HCT116 (cell line): Measurements from ENCODE around the gene PREB. TPM values are rescaled to one million over a fixed set of nuclear protein-coding genes. Genes with fewer than 3 reads are reported as not detected.

Experiments
- ATAC-seq: fragments of 200-7000 bp; cut with Tn5 transposase; 2 replicates; pipeline ENCODE4 v1.9.1; 2020; ENCODE audit warnings: mild to moderate bottlenecking, moderate library complexity
- Bru-seq: library from RNA; stranded (reverse); fragments of 400-500 nt; gene quantifications from one replicate; lab custom pipeline; 2021; lab: Mats Ljungman, UMichigan
- BruChase-seq, 2 experiments: library from RNA; stranded (reverse); fragments of 400-500 nt; gene quantifications; one replicate each; lab custom pipeline; 2021; lab: Mats Ljungman, UMichigan
- BruUV-seq: library from RNA; stranded (reverse); fragments of 400-500 nt; replicated peaks from 2 replicates; lab custom pipeline; 2021; lab: Mats Ljungman, UMichigan
- CTCF ChIA-PET: fragments of 300-600 bp; sonication (Branson Sonifier 250); formaldehyde crosslinking; loops from one replicate; lab custom pipeline; 2021; ENCODE audit warnings: antibody characterized with exemption; lab: Charles Lee
- POLR2A ChIA-PET: fragments of 300-600, 350-600 bp; sonication (Branson Sonifier 250); formaldehyde crosslinking; loops from one replicate; lab custom pipeline; 2021; ENCODE audit warnings: antibody characterized with exemption; lab: Charles Lee
- RAD21 ChIA-PET, 2 experiments: fragments of 300-600 bp; sonication (Branson Sonifier 250); formaldehyde crosslinking; loops; one replicate each; lab custom pipeline; 2023; ENCODE audit warnings: low total read pairs in 2 of 2; ENCODE audit not compliant: uncharacterized antibody in 2 of 2, unreplicated experiment in 2 of 2, low non-redundant PET in 1 of 2; lab: Charles Lee
- DNase-seq: peaks from one replicate; pipeline ENCODE4 v3.0.0-alpha.2; 2010; ENCODE audit warnings: low read depth, low spot score
- H2AFZ ChIP-seq: fragments of 200-600 bp; shearing (Covaris generic), sonication (generic); 2 replicates; pipeline ENCODE4 v1.6.1; 2017; ENCODE audit warnings: low read depth, mixed run types, mixed read lengths, antibody characterized with exemption, low read length; ENCODE audit not compliant: poor library complexity, severe bottlenecking
- H3K27ac ChIP-seq: 2 replicates; pipeline ENCODE4 v1.5.1; 2012; ENCODE audit warnings: low read depth, low read length
- H3K27me3 ChIP-seq: fragments of 200-600 bp; sonication (generic); 2 replicates; pipeline ENCODE4 v1.6.1; 2016; ENCODE audit warnings: mixed run types, low read length, mixed read lengths; ENCODE audit not compliant: insufficient read depth
- H3K36me3 ChIP-seq, 2 experiments: fragments of 200-500 bp in 1 of 2; fragments of 200-600 bp in 1 of 2; sonication (Bioruptor generic) in 1 of 2; sonication (generic) in 1 of 2; 2 replicates each; pipeline versions ENCODE4 v1.5.1 to v1.6.1; 2014 to 2016; ENCODE audit warnings: low read length in 2 of 2, inconsistent platforms in 1 of 2, mixed read lengths in 1 of 2, mixed run types in 1 of 2; ENCODE audit not compliant: insufficient read depth in 2 of 2, control insufficient read depth in 1 of 2
- H3K4me1 ChIP-seq, 2 experiments: fragments of 200-600 bp in 1 of 2; sonication (generic) in 1 of 2; 2 replicates each; pipeline versions ENCODE4 v1.5.1 to v1.6.1; 2012 to 2017; ENCODE audit warnings: low read length in 2 of 2, inconsistent platforms in 1 of 2, mild to moderate bottlenecking in 1 of 2, mixed read lengths in 1 of 2, mixed run types in 1 of 2, moderate library complexity in 1 of 2; ENCODE audit not compliant: insufficient read depth in 2 of 2, control insufficient read depth in 1 of 2
- H3K4me2 ChIP-seq: fragments of 200-600 bp; sonication (generic); 2 replicates; pipeline ENCODE4 v1.6.1; 2017; ENCODE audit warnings: mixed run types, low read length, mixed read lengths
- H3K4me3 ChIP-seq, 2 experiments: fragments of 200-600 bp in 1 of 2; sonication (generic) in 1 of 2; replicated peaks in 1 of 2; 2 replicates each; pipeline ENCODE4 v1.5.1; 2011 to 2016; ENCODE audit warnings: low read length in 2 of 2, control low read depth in 1 of 2, low read depth in 1 of 2, mild to moderate bottlenecking in 1 of 2, mixed read lengths in 1 of 2, mixed run types in 1 of 2
- H3K79me2 ChIP-seq: fragments of 200-600 bp; sonication (generic); 2 replicates; pipeline ENCODE4 v1.6.1; 2017; ENCODE audit warnings: mild to moderate bottlenecking, mixed run types, low read length, moderate library complexity, mixed read lengths; ENCODE audit not compliant: insufficient read depth
- H3K9ac ChIP-seq: fragments of 200-600 bp; sonication (generic); 2 replicates; pipeline ENCODE4 v1.6.1; 2016; ENCODE audit warnings: low read length, mixed read lengths
- H3K9me2 ChIP-seq: fragments of 200-600 bp; sonication (generic), shearing (Covaris generic); 2 replicates; pipeline ENCODE4 v1.6.1; 2017; ENCODE audit warnings: mixed run types, mild to moderate bottlenecking, moderate library complexity; ENCODE audit not compliant: insufficient read depth
- H3K9me3 ChIP-seq, 2 experiments: fragments of 200-500 bp in 1 of 2; fragments of 200-600 bp in 1 of 2; sonication (Bioruptor generic) in 1 of 2; sonication (generic) in 1 of 2; 2 replicates each; pipeline ENCODE4 v1.6.1; 2014 to 2017; ENCODE audit warnings: low read length in 2 of 2, mixed read lengths in 2 of 2, inconsistent platforms in 1 of 2, low read depth in 1 of 2, mild to moderate bottlenecking in 1 of 2, mixed run types in 1 of 2, moderate library complexity in 1 of 2; ENCODE audit not compliant: control insufficient read depth in 1 of 2, insufficient read depth in 1 of 2
- H4K20me1 ChIP-seq: fragments of 200-600 bp; sonication (generic), shearing (Covaris generic); 2 replicates; pipeline ENCODE4 v1.6.1; 2017; ENCODE audit warnings: mixed run types, mild to moderate bottlenecking, moderate library complexity; ENCODE audit not compliant: insufficient read depth
- CEBPB ChIP-seq: IDR thresholded peaks from 2 replicates; pipeline ENCODE4 v1.6.1; 2012; ENCODE audit warnings: low read depth
- POLR2A ChIP-seq: IDR thresholded peaks from 2 replicates; pipeline ENCODE4 v1.7.0; 2011; ENCODE audit warnings: borderline replicate concordance; ENCODE audit not compliant: insufficient read depth, insufficient read length; ENCODE audit errors: extremely low read depth
- POLR2AphosphoS5 ChIP-seq: IDR thresholded peaks from 2 replicates; pipeline ENCODE4 v1.6.1; 2011; ENCODE audit warnings: mild to moderate bottlenecking, low read depth, low read length, moderate library complexity
- YY1 ChIP-seq: IDR thresholded peaks from 2 replicates; pipeline ENCODE4 v1.6.1; 2011; ENCODE audit warnings: low read length, low read depth, moderate library complexity, mild to moderate bottlenecking; ENCODE audit not compliant: insufficient replicate concordance; ENCODE audit errors: extremely low read depth
- ZFX ChIP-seq: fragments of 450-650 bp; IDR thresholded peaks from 2 replicates; pipeline ENCODE4 v1.6.1; 2017
- intact Hi-C: fragments of 100-400 bp; cut with micrococcal nuclease; formaldehyde crosslinking; loops from 2 replicates; pipeline ENCODE4 v1.10.0; 2022
- long read RNA-seq: library from polyadenylated mRNA; unstranded; transcript quantifications from one replicate; pipeline ENCODE4 v2.0.0, GENCODE V29; 2021; ENCODE audit not compliant: unreplicated experiment
- polyA plus RNA-seq: library from polyadenylated mRNA; unstranded; fragments of >200 nt; gene quantifications from 2 replicates; pipeline ENCODE4 v1.2.1, GENCODE V29; 2012; ENCODE audit warnings: missing spikeins
- total RNA-seq: library from RNA; stranded (reverse); gene quantifications from one replicate; pipeline ENCODE4 v1.2.1, GENCODE V29; 2021; ENCODE audit not compliant: unreplicated experiment
- TF ChIP-seq, protein P1 (sequence below), 3 experiments: fragments of 200-600 bp in 1 of 3; sonication (generic) in 1 of 3; IDR thresholded peaks in 2 of 3; conservative IDR thresholded peaks in 1 of 3; 2 replicates each; pipeline ENCODE4 v1.5.1; 2012 to 2017; ENCODE audit warnings: low read depth in 2 of 3, low read length in 2 of 3, antibody characterized with exemption in 1 of 3, borderline replicate concordance in 1 of 3, control low read depth in 1 of 3, mild to moderate bottlenecking in 1 of 3, mixed read lengths in 1 of 3, mixed run types in 1 of 3, moderate library complexity in 1 of 3; ENCODE audit not compliant: insufficient read depth in 1 of 3

The PREB gene
- total RNA-seq (54.2 TPM), Bru-seq, nascent RNA (percentile 78 among the genes with signal in this experiment), BruChase-seq, experiment 1, labeled RNA remaining after a 6-hour chase (percentile 89 among the genes with signal in this experiment), BruChase-seq, experiment 2, labeled RNA remaining after a 2-hour chase (percentile 89 among the genes with signal in this experiment)
- 49.5 and 55.9 TPM in 2 replicates for polyA plus RNA-seq
- long read RNA-seq, transcript PREB-201 (9 exons, 2,166 nt) = major isoform, 112 of 165 reads
- long read RNA-seq, partial matches to known transcripts = 25 of 165 reads
- long read RNA-seq, other reads (novel, unspliced or antisense) = 27 of 165 reads

DNA sequence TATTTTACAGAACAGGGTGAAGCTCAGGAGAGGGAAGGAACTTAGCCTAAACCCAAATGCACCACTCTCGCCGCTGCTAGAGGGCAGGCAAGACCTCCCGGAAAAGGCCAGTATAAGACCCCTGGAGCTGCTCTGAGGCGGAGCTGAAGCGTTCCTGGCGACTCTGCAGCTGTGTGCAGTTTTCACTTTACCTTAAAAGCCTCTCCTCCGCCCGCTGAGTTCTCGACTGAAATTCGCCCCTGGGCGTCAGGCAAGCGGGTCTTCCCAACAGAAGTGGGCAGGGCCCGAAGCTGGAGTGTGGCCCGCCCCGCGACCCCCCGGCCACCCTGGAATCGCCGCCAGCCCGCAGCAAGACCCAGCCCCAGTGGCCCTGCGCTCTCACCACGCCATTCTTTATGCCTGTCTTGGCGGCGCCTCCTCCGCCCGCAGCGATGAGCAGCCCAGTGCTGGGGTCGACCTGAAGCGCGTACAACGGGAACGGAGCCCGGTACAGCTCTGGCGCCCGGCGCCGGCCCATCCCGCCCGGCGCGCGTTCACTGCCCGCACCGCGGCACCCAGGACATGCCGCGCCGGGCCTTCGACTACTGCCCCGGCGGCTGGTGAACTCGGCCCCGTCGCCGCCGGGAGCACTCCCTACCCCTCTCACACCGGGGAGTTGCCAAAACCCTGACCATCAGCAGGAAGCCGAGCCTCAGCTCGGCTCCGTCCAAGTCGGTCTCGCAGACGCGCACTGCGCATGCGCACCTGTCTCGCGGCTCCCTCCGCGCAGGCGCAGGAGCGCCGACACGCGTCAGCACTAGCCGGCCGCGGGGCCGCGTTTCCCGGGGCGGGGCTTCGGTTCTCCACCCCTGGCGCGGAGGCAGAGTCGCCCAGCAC, at the start of gene PREB:
Gene PREB (minus strand): TSS at position 732 of the 876 bp plus-strand sequence. CDS start 215 bp downstream, at position 517.
- Histone ChIP-seq H3K4me2 (peak within 1 kb of the TSS; percentile 95), H2AFZ (peak within 1 kb of the TSS; percentile 71), H3K9me3 (no peaks in the 10 kb centered on the region), H3K36me3 (peaks cover 14 to 20% of the 10 kb centered on the region in 2 experiments; a peak in 3 of 4 replicates), H3K9ac (peak within 1 kb of the TSS; percentile 97), H3K27ac (peak within 1 kb of the TSS; percentile 81), H4K20me1 (no peaks in the 10 kb centered on the region), H3K27me3 (no peaks in the 10 kb centered on the region), H3K4me3 (peak within 1 kb of the TSS; percentile 96 to 99), H3K79me2 (peaks cover 20% of the 10 kb centered on the region), H3K4me1 (peaks cover 4 to 19% of the 10 kb centered on the region in 2 experiments; a peak in 3 of 4 replicates), H3K9me2 (no peaks in the 10 kb centered on the region)
- DNase-seq (peak; percentile 87), ATAC-seq (peak; percentile 98)
- ChIA-PET CTCF (interaction anchor here (0.9 to 1.6 kb wide), 3 partner anchors 36 to 169 kb away, joined by 3 to 7 read pairs (median 5); no protein-coding TSS in a partner anchor), POLR2A (interaction anchor here (1.0 kb wide), 1 partner anchor 131 kb away, joined by 3 read pairs; no protein-coding TSS in a partner anchor), RAD21 (no interaction called here)
- intact Hi-C loops = no loop called here
- no TSS peak for BruUV-seq
- TF ChIP-seq YY1 (no peak), CEBPB (no peak), POLR2A (peak; percentile 67), ZFX (peak; percentile 65; the same call in 1 of the 2 replicates), POLR2AphosphoS5 (peak; percentile 96)
- TF ChIP-seq, protein P1, sequence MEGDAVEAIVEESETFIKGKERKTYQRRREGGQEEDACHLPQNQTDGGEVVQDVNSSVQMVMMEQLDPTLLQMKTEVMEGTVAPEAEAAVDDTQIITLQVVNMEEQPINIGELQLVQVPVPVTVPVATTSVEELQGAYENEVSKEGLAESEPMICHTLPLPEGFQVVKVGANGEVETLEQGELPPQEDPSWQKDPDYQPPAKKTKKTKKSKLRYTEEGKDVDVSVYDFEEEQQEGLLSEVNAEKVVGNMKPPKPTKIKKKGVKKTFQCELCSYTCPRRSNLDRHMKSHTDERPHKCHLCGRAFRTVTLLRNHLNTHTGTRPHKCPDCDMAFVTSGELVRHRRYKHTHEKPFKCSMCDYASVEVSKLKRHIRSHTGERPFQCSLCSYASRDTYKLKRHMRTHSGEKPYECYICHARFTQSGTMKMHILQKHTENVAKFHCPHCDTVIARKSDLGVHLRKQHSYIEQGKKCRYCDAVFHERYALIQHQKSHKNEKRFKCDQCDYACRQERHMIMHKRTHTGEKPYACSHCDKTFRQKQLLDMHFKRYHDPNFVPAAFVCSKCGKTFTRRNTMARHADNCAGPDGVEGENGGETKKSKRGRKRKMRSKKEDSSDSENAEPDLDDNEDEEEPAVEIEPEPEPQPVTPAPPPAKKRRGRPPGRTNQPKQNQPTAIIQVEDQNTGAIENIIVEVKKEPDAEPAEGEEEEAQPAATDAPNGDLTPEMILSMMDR (IDR thresholded peaks at IDR 0.05 in 2 of 3, conservative IDR thresholded peaks at IDR 0.05 in 1 of 3; ENCODE audit: borderline replicate concordance in 1 of 3, insufficient read depth in 1 of 3, low read depth in 2 of 3, low read length in 2 of 3) = peak in 1 of 3 experiments; percentile 21; a peak in 1 of 6 replicates
